Measurements from ENCODE around the gene HCAR2.

Gene HCAR2

GRCh38 chr12:122743895-122744525 is 40.9 kb upstream of the HCAR2 start:
- Histone ChIP-seq H3K27me3 (replicated peaks) (no peaks in the 10 kb centered on the region), H3K4me3 (ENCODE audit: low read depth, low read length) (no peak overlapping the region), H3K36me3 (replicated peaks) (no peaks in the 10 kb centered on the region), H3K27ac (no peak overlapping the region)
- TF ChIP-seq, protein P1, sequence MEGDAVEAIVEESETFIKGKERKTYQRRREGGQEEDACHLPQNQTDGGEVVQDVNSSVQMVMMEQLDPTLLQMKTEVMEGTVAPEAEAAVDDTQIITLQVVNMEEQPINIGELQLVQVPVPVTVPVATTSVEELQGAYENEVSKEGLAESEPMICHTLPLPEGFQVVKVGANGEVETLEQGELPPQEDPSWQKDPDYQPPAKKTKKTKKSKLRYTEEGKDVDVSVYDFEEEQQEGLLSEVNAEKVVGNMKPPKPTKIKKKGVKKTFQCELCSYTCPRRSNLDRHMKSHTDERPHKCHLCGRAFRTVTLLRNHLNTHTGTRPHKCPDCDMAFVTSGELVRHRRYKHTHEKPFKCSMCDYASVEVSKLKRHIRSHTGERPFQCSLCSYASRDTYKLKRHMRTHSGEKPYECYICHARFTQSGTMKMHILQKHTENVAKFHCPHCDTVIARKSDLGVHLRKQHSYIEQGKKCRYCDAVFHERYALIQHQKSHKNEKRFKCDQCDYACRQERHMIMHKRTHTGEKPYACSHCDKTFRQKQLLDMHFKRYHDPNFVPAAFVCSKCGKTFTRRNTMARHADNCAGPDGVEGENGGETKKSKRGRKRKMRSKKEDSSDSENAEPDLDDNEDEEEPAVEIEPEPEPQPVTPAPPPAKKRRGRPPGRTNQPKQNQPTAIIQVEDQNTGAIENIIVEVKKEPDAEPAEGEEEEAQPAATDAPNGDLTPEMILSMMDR (IDR thresholded peaks at IDR 0.05; ENCODE audit: low read depth, low read length, missing control alignments), result no peak
- in situ Hi-C loops (cut with HindIII; ENCODE audit: low pct_ligation_motif_present, low sequenced_read_pairs), result no loop called here
- no peak for DNase-seq

DNA sequence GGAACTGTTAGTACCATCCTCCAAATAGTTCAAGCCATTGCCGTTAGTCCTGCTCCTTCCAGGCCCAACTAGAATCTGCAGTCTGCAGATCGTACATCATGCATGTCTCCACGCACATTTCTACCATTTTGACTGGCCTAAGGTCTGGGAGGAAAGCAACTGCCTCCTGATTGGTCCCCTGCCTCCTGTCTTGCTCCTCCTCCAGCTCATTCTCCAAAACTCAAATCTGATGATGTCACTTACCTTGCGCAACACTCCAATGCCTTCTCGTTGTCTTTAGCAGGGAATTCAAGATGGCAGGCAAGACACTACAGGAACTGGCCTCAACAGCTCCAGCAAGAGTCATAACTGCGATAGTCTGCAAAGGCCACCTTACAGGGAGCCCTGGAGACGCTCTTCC is 37.2 kb upstream of the HCAR2 start:
- in situ Hi-C loops (cut with HindIII; ENCODE audit: low pct_ligation_motif_present, low sequenced_read_pairs), result no loop called here
- no peak for DNase-seq
- no peaks in the 10 kb centered on the region for H3K36me3 ChIP-seq (replicated peaks)
- no peak overlapping the region for H3K27ac ChIP-seq
- H3K4me3 ChIP-seq (ENCODE audit: low read depth, low read length), result no peak overlapping the region
- no peaks in the 10 kb centered on the region for H3K27me3 ChIP-seq (replicated peaks)
- TF ChIP-seq, protein P1 (IDR thresholded peaks at IDR 0.05; ENCODE audit: low read depth, low read length, missing control alignments), result no peak

GRCh38 chr12:122738571-122738970 is 35.4 kb upstream of the HCAR2 start:
- Histone ChIP-seq H3K4me3 (ENCODE audit: low read depth, low read length) (no peak overlapping the region), H3K36me3 (replicated peaks) (no peaks in the 10 kb centered on the region), H3K27me3 (replicated peaks) (no peaks in the 10 kb centered on the region), H3K27ac (no peak overlapping the region)
- in situ Hi-C loops (cut with HindIII; ENCODE audit: low pct_ligation_motif_present, low sequenced_read_pairs), result no loop called here
- TF ChIP-seq, protein P1 (IDR thresholded peaks at IDR 0.05; ENCODE audit: low read depth, low read length, missing control alignments), result no peak
- no peak for DNase-seq

GRCh38 chr12:122732611-122733010 is 29.5 kb upstream of the HCAR2 start:
- Histone ChIP-seq H3K4me3 (ENCODE audit: low read depth, low read length) (no peak overlapping the region), H3K27me3 (replicated peaks) (no peaks in the 10 kb centered on the region), H3K27ac (no peak overlapping the region), H3K36me3 (replicated peaks) (no peaks in the 10 kb centered on the region)
- DNase-seq, result no peak
- TF ChIP-seq, protein P1 (IDR thresholded peaks at IDR 0.05; ENCODE audit: low read depth, low read length, missing control alignments), result no peak
- in situ Hi-C loops (cut with HindIII; ENCODE audit: low pct_ligation_motif_present, low sequenced_read_pairs), result no loop called here

GRCh38 chr12:122732170-122732569 is 29.0 kb upstream of the HCAR2 start:
- Histone ChIP-seq H3K4me3 (ENCODE audit: low read depth, low read length) (no peak overlapping the region), H3K27me3 (replicated peaks) (no peaks in the 10 kb centered on the region), H3K36me3 (replicated peaks) (no peaks in the 10 kb centered on the region), H3K27ac (no peak overlapping the region)
- TF ChIP-seq, protein P1 (IDR thresholded peaks at IDR 0.05; ENCODE audit: low read depth, low read length, missing control alignments), result no peak
- in situ Hi-C loops (cut with HindIII; ENCODE audit: low pct_ligation_motif_present, low sequenced_read_pairs), result no loop called here
- DNase-seq, result no peak

Data from brain microvascular endothelial cell (primary cell).